Kidney epithelial cell (primary cell): ENCODE measurements around the gene SCAI. TPM values are rescaled to one million over a fixed set of nuclear protein-coding genes. Genes with fewer than 3 reads are reported as not detected.

Source experiments
- DNase-seq: peaks from one replicate; pipeline ENCODE4 v3.0.0-alpha.2; 2010; ENCODE audit warnings: low read depth
- H3K27me3 ChIP-seq: 2 replicates; pipeline ENCODE4 v1.6.0; 2011; ENCODE audit warnings: low read length; ENCODE audit not compliant: control insufficient read depth, insufficient read depth
- H3K36me3 ChIP-seq: 2 replicates; pipeline ENCODE4 v1.5.1; 2011; ENCODE audit warnings: low read length; ENCODE audit not compliant: control insufficient read depth, insufficient read depth
- H3K4me3 ChIP-seq: 2 replicates; pipeline ENCODE4 v1.5.1; 2011; ENCODE audit warnings: low read depth, mild to moderate bottlenecking, control low read depth, low read length
- CTCF ChIP-seq: IDR thresholded peaks from 2 replicates; pipeline ENCODE4 v1.5.1; 2011; ENCODE audit warnings: mild to moderate bottlenecking, moderate library complexity, low read length, control low read depth, inconsistent platforms; ENCODE audit not compliant: insufficient read depth, poor library complexity, severe bottlenecking
- total RNA-seq: library from RNA; depleted of rRNA; stranded (reverse); fragments of >200 nt; gene quantifications from 2 replicates; pipeline ENCODE4 v1.2.3, GENCODE V29; 2015

Gene SCAI
- total RNA-seq, 1 donor from 2014 or later = 2.3 TPM

- no peak overlapping the region for H3K4me3 ChIP-seq
- TF ChIP-seq CTCF = peak; percentile 44
- H3K27me3 ChIP-seq = no peaks in the 10 kb centered on the region
- no peak for DNase-seq
- peaks cover 1% of the 10 kb centered on the region for H3K36me3 ChIP-seq
These were observed 248.6 kb downstream of the SCAI start for GRCh38 chr9:124894741-124895170.

- Histone ChIP-seq H3K4me3 (no peak overlapping the region), H3K36me3 (peaks cover under 1% of the 10 kb centered on the region), H3K27me3 (no peaks in the 10 kb centered on the region)
- no peak for TF ChIP-seq CTCF
- DNase-seq = no peak
These were observed 249.1 kb downstream of the SCAI start for GRCh38 chr9:124894035-124894740.

Other genes with a start within 250 kb of the SCAI start
- gene GOLGA1, start 202.4 kb downstream of the SCAI start, total RNA-seq = 12.5 and 16.3 TPM in 2 replicates
- gene PPP6C, start 46.3 kb upstream of the SCAI start, total RNA-seq = 24.7 and 25.3 TPM in 2 replicates
- gene RABEPK, start 57.0 kb upstream of the SCAI start, total RNA-seq = 19.8 and 24.2 TPM in 2 replicates
- 387 and 410 TPM in 2 replicates for gene HSPA5, start 97.8 kb upstream of the SCAI start, total RNA-seq
- 30.4 and 36.7 TPM in 2 replicates for gene GAPVD1, start 118.3 kb upstream of the SCAI start, total RNA-seq